Femur (tissue), 1 donor: ENCODE results near the gene MAP3K3.
A peak's percentile ranks its signal among the peaks of the same experiment; 100 is the strongest.

Experiments used
- DNase-seq: peaks from one replicate; pipeline ENCODE4 v3.0.0-alpha.2; 2017

The MAP3K3 gene

GRCh38 chr17:63622574-63623390 is 565 bp downstream of the MAP3K3 start:
- peak; percentile 79 for DNase-seq

GRCh38 chr17:63623786-63624530 is 1.7 kb downstream of the MAP3K3 start:
- no peak for DNase-seq

- no peak for DNase-seq
Observed at GRCh38 chr17:63624531-63624880, 2.3 kb downstream of the MAP3K3 start.

GRCh38 chr17:63626551-63627180 is 4.4 kb downstream of the MAP3K3 start:
- no peak for DNase-seq

- DNase-seq: no peak
Observed at GRCh38 chr17:63629627-63630026, 7.4 kb downstream of the MAP3K3 start.

GRCh38 chr17:63631062-63631461 is 8.8 kb downstream of the MAP3K3 start:
- DNase-seq: no peak

- DNase-seq: no peak
Observed at GRCh38 chr17:63631626-63632025, 9.4 kb downstream of the MAP3K3 start.

GRCh38 chr17:63633742-63634141 is 11.5 kb downstream of the MAP3K3 start:
- no peak for DNase-seq

GRCh38 chr17:63634163-63634562 is 11.9 kb downstream of the MAP3K3 start:
- DNase-seq: no peak

- DNase-seq: no peak
Observed at GRCh38 chr17:63634816-63635215, 12.6 kb downstream of the MAP3K3 start.

GRCh38 chr17:63635290-63635689 is 13.1 kb downstream of the MAP3K3 start:
- DNase-seq: no peak

GRCh38 chr17:63635787-63636186 is 13.6 kb downstream of the MAP3K3 start:
- no peak for DNase-seq

GRCh38 chr17:63639125-63639524 is 16.9 kb downstream of the MAP3K3 start:
- no peak for DNase-seq

GRCh38 chr17:63640038-63640437 is 17.8 kb downstream of the MAP3K3 start:
- DNase-seq: no peak

- peak; percentile 41 for DNase-seq
Observed at GRCh38 chr17:63641692-63642448, 19.7 kb downstream of the MAP3K3 start.

GRCh38 chr17:63644846-63645245 is 22.6 kb downstream of the MAP3K3 start:
- no peak for DNase-seq

- DNase-seq: no peak
Observed at GRCh38 chr17:63645775-63646487, 23.7 kb downstream of the MAP3K3 start.

GRCh38 chr17:63646488-63646806 is 24.2 kb downstream of the MAP3K3 start:
- no peak for DNase-seq

- DNase-seq: no peak
Observed at GRCh38 chr17:63647065-63647725, 25.0 kb downstream of the MAP3K3 start.

- DNase-seq: no peak
Observed at GRCh38 chr17:63647936-63648335, 25.7 kb downstream of the MAP3K3 start.

GRCh38 chr17:63649813-63650212 is 27.6 kb downstream of the MAP3K3 start:
- DNase-seq: no peak

- DNase-seq: no peak
Observed at GRCh38 chr17:63652106-63652505, 29.9 kb downstream of the MAP3K3 start.
